Pancreas (tissue), 10 donors: Measurements from ENCODE around the gene RETREG1. TPM values are rescaled to one million over a fixed set of nuclear protein-coding genes. Genes with fewer than 3 reads are reported as not detected.

Experiments
- ATAC-seq, 4 donors: fragments of 200-7000 bp; cut with Tn5 transposase; one replicate each; pipeline versions ENCODE4 v1.8.0 to v1.9.1; 2020; ENCODE audit warnings: mild to moderate bottlenecking in 4 of 4, moderate library complexity in 4 of 4
- DNase-seq, 6 donors: peaks; one replicate each; pipeline ENCODE4 v3.0.0-alpha.2; 2020
- FAIRE-seq: peaks from 2 replicates; lab custom pipeline; 2012; peaks lifted over from hg19 to GRCh38; lab: Jason Lieb, UNC
- H3K27ac ChIP-seq, 4 donors: fragments of 200-600 bp; sonication (generic); 1 replicate in 3 of 4; 2 replicates in 1 of 4; pipeline versions ENCODE4 v1.5.0 to v1.8.0; 2020
- H3K27me3 ChIP-seq, 4 donors: fragments of 200-600 bp; one replicate each; pipeline ENCODE4 v1.8.0; 2021
- H3K36me3 ChIP-seq, 3 donors: fragments of 200-600 bp; sonication (generic) in 1 of 3; one replicate each; pipeline versions ENCODE4 v1.5.0 to v1.8.0; 2020 to 2021
- H3K4me1 ChIP-seq, 3 donors: fragments of 200-600 bp; one replicate each; pipeline ENCODE4 v1.8.0; 2021
- H3K4me3 ChIP-seq, 4 donors: fragments of 200-600 bp; sonication (generic) in 2 of 4; one replicate each; pipeline versions ENCODE4 v1.5.0 to v1.8.0; 2020 to 2021
- H3K9me3 ChIP-seq, 4 donors: fragments of 200-600 bp; one replicate each; pipeline ENCODE4 v1.8.0; 2021
- WGBS, 2 donors: extraction: QIAGEN DNeasy Blood & Tissue Kit; methylation state at CpG; one replicate each; pipeline ENCODE4 v1.1.7; 2013; 5-methylcytosine and 5-hydroxymethylcytosine counted together
- intact Hi-C, 3 donors: fragments of 100-400 bp; cut with DNase I; formaldehyde crosslinking; loops; one replicate each; pipeline versions ENCODE4 v1.11.1 to v1.14.2; 2022
- polyA plus RNA-seq, 2 donors: library from polyadenylated mRNA; stranded (reverse); fragments of 200-250 nt; gene quantifications; one replicate each; pipeline ENCODE4 v1.2.3, GENCODE V29; 2013
- total RNA-seq, 6 donors: library from RNA; stranded (reverse); fragmentation: NEBNext Ultra II Directional in 4 of 6; extraction: Animal tissue kit (Norgen Biotek cat#: 25700) in 4 of 6; gene quantifications; one replicate each; pipeline versions ENCODE4 v1.2.1 to v1.2.4, GENCODE V29; 2021 to 2023
- TF ChIP-seq, protein P1 (sequence below), 4 donors: fragments of 200-600 bp; sonication (generic) in 3 of 4; IDR thresholded peaks; one replicate each; pipeline versions ENCODE4 v1.5.0 to v1.8.0; 2021; ENCODE audit warnings: antibody characterized with exemption in 4 of 4
- donor health status: healthy with polysubstance abuse.
- donor health status: DM: no; HTN: no; CAD: no; lungs with moderate emphysema.
- donor health status: DM: no; HTN: no; CAD: no.
- donor health status: control.
- donor health status: control.
- donor health status: Bipolar disorder and iron deficiency.
- donor health status: DM: yes; HTN: yes; CAD: no.
- donor health status: DM: no; HTN: no; CAD: no.
- donor health status: DM: no; HTN: no; CAD: no.
- donor health status: DM: yes; HTN: yes; CAD: no.

RETREG1 gene
- total and polyA plus RNA-seq, 8 donors, result 5.3 to 22.6 (median 15.5) TPM

DNA sequence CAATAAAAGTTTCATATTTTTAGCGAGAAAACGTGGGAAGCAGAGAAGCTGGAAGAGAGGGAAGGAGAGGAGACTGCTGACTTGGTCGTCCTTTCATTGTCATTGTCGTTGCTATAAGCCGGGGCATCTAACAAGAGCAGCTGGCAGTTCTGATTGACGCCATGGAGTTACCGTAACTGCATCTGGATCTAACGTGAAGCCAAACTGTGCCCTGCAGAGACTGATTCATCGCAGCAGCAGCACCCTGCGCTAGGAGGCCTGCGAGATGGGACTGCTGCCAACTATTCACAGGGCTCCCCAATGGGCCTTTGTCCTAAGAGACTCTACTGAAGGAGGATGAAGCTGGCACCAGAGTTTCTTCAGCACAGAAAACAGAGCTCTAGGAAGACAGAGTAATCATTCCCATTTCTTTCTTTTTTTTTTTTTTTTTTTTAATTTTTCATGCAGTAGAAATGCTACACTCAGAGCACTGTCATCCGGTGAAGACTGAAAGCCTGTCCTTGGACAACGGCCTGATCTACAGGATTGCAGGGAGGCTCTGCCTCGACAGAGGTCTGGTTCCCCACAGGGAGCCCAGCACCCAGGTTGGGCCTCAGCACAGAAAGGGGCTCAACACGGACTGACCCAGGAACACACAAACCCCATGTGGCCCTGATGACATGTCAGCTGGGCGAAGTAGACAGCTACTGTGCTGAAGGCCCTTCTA, 47.8 kb downstream of the RETREG1 start:
- DNase-seq (peak in 1 of 6 donors; percentile 48), FAIRE-seq (no peak), ATAC-seq (peak in 2 of 4 donors; percentile 31 to 56)
- 80 to 91% methylated on average over 16 of the region's 16 CpGs for WGBS, 2 donors
- no peaks in the 10 kb centered on the region for H3K9me3 ChIP-seq
- H3K4me1 ChIP-seq, result no peaks in the 10 kb centered on the region
- intact Hi-C loops, result no loop called here
- no peaks in the 10 kb centered on the region for H3K36me3 ChIP-seq
- H3K27ac ChIP-seq, result no peak overlapping the region
- TF ChIP-seq, protein P1, sequence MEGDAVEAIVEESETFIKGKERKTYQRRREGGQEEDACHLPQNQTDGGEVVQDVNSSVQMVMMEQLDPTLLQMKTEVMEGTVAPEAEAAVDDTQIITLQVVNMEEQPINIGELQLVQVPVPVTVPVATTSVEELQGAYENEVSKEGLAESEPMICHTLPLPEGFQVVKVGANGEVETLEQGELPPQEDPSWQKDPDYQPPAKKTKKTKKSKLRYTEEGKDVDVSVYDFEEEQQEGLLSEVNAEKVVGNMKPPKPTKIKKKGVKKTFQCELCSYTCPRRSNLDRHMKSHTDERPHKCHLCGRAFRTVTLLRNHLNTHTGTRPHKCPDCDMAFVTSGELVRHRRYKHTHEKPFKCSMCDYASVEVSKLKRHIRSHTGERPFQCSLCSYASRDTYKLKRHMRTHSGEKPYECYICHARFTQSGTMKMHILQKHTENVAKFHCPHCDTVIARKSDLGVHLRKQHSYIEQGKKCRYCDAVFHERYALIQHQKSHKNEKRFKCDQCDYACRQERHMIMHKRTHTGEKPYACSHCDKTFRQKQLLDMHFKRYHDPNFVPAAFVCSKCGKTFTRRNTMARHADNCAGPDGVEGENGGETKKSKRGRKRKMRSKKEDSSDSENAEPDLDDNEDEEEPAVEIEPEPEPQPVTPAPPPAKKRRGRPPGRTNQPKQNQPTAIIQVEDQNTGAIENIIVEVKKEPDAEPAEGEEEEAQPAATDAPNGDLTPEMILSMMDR (IDR thresholded peaks at IDR 0.05), result no peak
- no peaks in the 10 kb centered on the region for H3K27me3 ChIP-seq
- no peak overlapping the region for H3K4me3 ChIP-seq

DNA sequence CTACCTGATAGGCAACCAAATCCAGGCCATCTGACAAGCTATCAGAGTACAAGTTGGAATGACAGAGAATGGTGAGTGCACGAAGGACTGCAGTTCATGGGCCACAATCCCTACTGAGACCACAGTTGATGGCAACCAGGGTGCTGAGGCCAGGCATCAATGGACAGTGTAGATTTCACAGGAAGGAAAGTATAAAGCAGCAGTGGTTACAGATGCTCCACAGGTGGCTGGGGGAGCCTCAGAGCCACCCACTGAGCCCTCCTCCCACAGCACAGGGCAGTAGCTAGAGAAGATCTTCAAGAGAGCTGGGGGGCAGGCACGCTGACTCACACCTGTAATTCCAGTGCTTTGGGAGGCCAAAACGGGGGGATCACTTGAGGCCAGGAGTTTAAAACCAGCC, 49.4 kb downstream of the RETREG1 start:
- TF ChIP-seq, protein P1 (IDR thresholded peaks at IDR 0.05), result no peak
- DNase-seq (no peak), FAIRE-seq (no peak), ATAC-seq (no peak)
- intact Hi-C loops, result no loop called here
- no peak overlapping the region for H3K27ac ChIP-seq
- WGBS, 2 donors, result 86% methylated on average over 3 of the region's 3 CpGs
- H3K9me3 ChIP-seq, result no peaks in the 10 kb centered on the region
- H3K36me3 ChIP-seq, result no peaks in the 10 kb centered on the region
- no peaks in the 10 kb centered on the region for H3K27me3 ChIP-seq
- H3K4me1 ChIP-seq, result no peaks in the 10 kb centered on the region
- no peak overlapping the region for H3K4me3 ChIP-seq

DNA sequence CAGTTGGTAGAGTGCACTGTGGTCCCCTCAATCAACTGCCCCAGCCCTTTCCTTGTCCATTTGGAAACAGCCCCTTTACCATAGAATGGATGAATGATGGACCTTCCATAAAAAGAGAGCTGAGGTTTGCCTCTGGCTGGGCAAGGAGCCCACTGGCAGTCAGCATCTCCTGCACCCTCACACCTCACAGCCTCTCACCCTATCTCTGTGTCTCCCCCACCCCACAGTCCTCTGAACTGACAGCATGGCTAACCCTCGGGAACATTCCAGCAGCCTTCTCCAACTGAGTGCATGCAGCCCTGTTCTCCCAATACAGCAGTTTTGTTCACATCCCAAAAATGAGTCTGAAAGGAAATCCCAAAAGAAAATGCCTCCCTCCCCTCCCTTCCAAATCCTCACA, 51.7 kb downstream of the RETREG1 start:
- no peaks in the 10 kb centered on the region for H3K36me3 ChIP-seq

DNA sequence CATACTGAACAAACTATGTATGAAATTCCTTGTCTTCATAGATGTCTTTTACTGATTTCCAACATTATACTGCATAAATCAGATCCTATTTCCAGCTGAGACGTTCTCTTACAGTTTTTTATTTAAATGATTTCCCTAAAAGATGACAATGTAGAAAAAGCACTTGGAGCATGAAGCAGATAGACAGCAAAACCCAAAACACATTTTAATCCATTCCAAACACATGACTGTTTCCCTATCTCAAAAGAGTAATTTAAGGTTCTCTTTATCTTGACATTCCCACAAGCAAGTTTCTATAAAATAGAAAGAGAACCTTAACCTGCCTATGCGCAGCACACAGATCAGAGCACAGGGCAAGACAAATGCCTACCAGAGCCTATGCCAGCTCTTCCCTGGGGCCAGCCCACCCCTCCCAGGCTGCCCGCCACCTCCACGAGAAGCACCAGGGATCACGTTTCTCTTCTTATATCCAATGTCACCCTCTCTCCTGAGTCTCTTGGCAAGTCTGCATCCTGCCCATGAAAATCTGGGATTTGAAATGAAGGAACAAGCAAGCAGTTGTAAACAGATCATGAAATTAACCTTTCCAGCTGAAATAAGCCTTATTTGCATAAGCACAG, 52.4 kb downstream of the RETREG1 start:
- DNase-seq (no peak), ATAC-seq (no peak), FAIRE-seq (no peak)
- intact Hi-C loops, result no loop called here
- Histone ChIP-seq H3K4me1 (no peaks in the 10 kb centered on the region), H3K27ac (no peak overlapping the region), H3K27me3 (no peaks in the 10 kb centered on the region), H3K36me3 (no peaks in the 10 kb centered on the region), H3K4me3 (no peak overlapping the region), H3K9me3 (no peaks in the 10 kb centered on the region)
- 86 to 87% methylated on average over 5 of the region's 5 CpGs for WGBS, 2 donors
- TF ChIP-seq, protein P1 (IDR thresholded peaks at IDR 0.05), result no peak

More for the DNA sequence above, 51.7 kb downstream of the RETREG1 start:
- DNase-seq, result no peak
- no peaks in the 10 kb centered on the region for H3K27me3 ChIP-seq
- H3K4me1 ChIP-seq, result no peaks in the 10 kb centered on the region
- no peaks in the 10 kb centered on the region for H3K9me3 ChIP-seq
- no peak for ATAC-seq
- no peak overlapping the region for H3K27ac ChIP-seq
- TF ChIP-seq, protein P1 (IDR thresholded peaks at IDR 0.05), result no peak
- no peak for FAIRE-seq
- WGBS, 2 donors, result 92 to 93% methylated on average over 1 of the region's 1 CpG
- intact Hi-C loops, result no loop called here
- H3K4me3 ChIP-seq, result no peak overlapping the region

DNA sequence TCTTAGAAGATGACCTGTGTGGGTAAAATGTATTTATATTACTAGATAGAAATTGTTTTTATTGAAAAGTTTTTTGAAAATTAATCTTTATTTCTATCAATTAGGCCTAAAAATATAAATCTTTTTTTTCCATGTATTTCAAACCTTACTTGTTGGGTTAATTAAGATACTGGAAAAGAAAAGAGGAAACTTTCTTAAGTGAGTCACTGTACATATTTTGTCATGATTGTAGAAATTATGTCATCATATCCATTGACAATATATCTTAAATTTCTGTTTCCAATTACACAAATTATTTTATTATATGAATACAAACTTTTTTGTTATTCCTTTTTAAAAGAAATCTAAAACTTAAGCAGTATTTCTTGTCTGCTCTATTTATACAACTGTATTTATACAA, 53.1 kb downstream of the RETREG1 start:
- intact Hi-C loops, result no loop called here
- H3K27me3 ChIP-seq, result no peaks in the 10 kb centered on the region
- TF ChIP-seq, protein P1 (IDR thresholded peaks at IDR 0.05), result no peak
- FAIRE-seq (no peak), DNase-seq (no peak), ATAC-seq (no peak)
- no peak overlapping the region for H3K4me3 ChIP-seq
- H3K27ac ChIP-seq, result no peak overlapping the region
- H3K9me3 ChIP-seq, result no peaks in the 10 kb centered on the region
- no peaks in the 10 kb centered on the region for H3K4me1 ChIP-seq
- H3K36me3 ChIP-seq, result no peaks in the 10 kb centered on the region
